ENCODE data around the gene ARL6IP4.

ARL6IP4 gene

GRCh38 chr12:122991623-122992275 lies 11.3 kb downstream of the ARL6IP4 start:
- no peak for DNase-seq
- 96% methylated on average over 26 of the region's 27 CpGs for WGBS (ENCODE audit: insufficient coverage)
- Histone ChIP-seq H3K36me3 (ENCODE audit: control insufficient read depth in 4 of 4, insufficient read depth in 4 of 4, low read length in 3 of 4) (peaks cover 0 to 57% (median 19%) of the 10 kb centered on the region in 4 experiments), H3K27ac (ENCODE audit: insufficient read depth in 1 of 2, low read depth in 1 of 2, low read length in 2 of 2, poor library complexity in 1 of 2, severe bottlenecking in 2 of 2) (no peak overlapping the region), H3K4me1 (ENCODE audit: control extremely low read depth in 1 of 4, control insufficient read depth in 4 of 4, insufficient read depth in 4 of 4, low read length in 3 of 4) (no peaks in the 10 kb centered on the region), H3K9me3 (ENCODE audit: control extremely low read depth in 1 of 5, control insufficient read depth in 4 of 5, insufficient read depth in 2 of 5, low read depth in 1 of 5, low read length in 4 of 5) (no peaks in the 10 kb centered on the region), H3K27me3 (replicated peaks in 2 of 5; ENCODE audit: control insufficient read depth in 4 of 5, insufficient read depth in 5 of 5, low read length in 4 of 5) (no peaks in the 10 kb centered on the region), H3K4me3 (ENCODE audit: control insufficient read depth in 1 of 7, extremely low read depth in 1 of 7, insufficient read depth in 4 of 7, low read depth in 2 of 7, low read length in 6 of 7) (no peak overlapping the region)
- ChIA-PET CTCF (interaction anchor here (1.0 to 1.7 kb wide), 3 partner anchors 28 to 117 kb away, joined by 3 to 5 read pairs (median 4); no protein-coding TSS in a partner anchor), POLR2A (no interaction called here)

GRCh38 chr12:122992386-122992785 lies 11.9 kb downstream of the ARL6IP4 start:
- H3K9me3 ChIP-seq (ENCODE audit: control extremely low read depth in 1 of 5, control insufficient read depth in 4 of 5, insufficient read depth in 2 of 5, low read depth in 1 of 5, low read length in 4 of 5): no peaks in the 10 kb centered on the region
- CTCF ChIA-PET: interaction anchor here (0.6 to 1.6 kb wide), 4 partner anchors 14 to 107 kb away, joined by 3 to 4 read pairs (median 4); no protein-coding TSS in a partner anchor
- no peak overlapping the region for H3K27ac ChIP-seq (ENCODE audit: insufficient read depth in 1 of 2, low read depth in 1 of 2, low read length in 2 of 2, poor library complexity in 1 of 2, severe bottlenecking in 2 of 2)
- no peaks in the 10 kb centered on the region for H3K4me1 ChIP-seq (ENCODE audit: control extremely low read depth in 1 of 4, control insufficient read depth in 4 of 4, insufficient read depth in 4 of 4, low read length in 3 of 4)
- POLR2A ChIA-PET: no interaction called here
- peaks cover 0 to 57% (median 17%) of the 10 kb centered on the region in 4 experiments for H3K36me3 ChIP-seq (ENCODE audit: control insufficient read depth in 4 of 4, insufficient read depth in 4 of 4, low read length in 3 of 4)
- no peak overlapping the region for H3K4me3 ChIP-seq (ENCODE audit: control insufficient read depth in 1 of 7, extremely low read depth in 1 of 7, insufficient read depth in 4 of 7, low read depth in 2 of 7, low read length in 6 of 7)
- 96% methylated on average over 15 of the region's 19 CpGs for WGBS (ENCODE audit: insufficient coverage)
- no peak for DNase-seq
- H3K27me3 ChIP-seq (replicated peaks in 2 of 5; ENCODE audit: control insufficient read depth in 4 of 5, insufficient read depth in 5 of 5, low read length in 4 of 5): no peaks in the 10 kb centered on the region

DNA sequence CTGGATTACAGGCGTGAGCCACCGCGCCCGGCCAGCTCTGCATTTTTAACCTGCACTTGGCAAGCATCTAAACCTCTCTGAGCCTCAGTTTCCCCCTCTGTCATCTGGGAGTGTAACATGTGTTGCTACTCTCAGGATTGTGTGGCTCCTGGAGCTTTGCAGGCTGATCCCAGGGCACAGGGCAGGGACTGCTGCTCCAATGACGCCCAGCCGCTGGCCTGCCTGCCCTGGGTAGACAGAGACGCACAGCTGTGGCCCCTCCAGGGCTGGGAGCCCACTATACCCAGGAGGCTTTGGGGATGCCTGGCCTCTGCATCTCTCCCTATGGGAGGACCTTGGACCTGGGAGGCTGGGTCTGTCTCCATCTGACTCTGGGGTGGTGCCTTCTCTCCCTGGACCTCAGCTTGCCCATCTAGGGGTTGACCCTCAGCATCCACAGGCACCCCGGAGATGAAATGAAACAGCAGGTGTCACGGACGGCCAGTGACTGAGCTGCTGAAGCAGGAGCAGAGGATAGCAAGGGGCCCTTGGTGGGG lies 13.7 kb downstream of the ARL6IP4 start:
- CTCF ChIA-PET: interaction anchor here (1.0 to 1.6 kb wide), 2 partner anchors 18 to 133 kb away, joined by 4 to 5 read pairs; no protein-coding TSS in a partner anchor

GRCh38 chr12:122994781-122995502 lies 14.5 kb downstream of the ARL6IP4 start:
- DNase-seq: no peak
- Histone ChIP-seq H3K4me3 (ENCODE audit: control insufficient read depth in 1 of 7, extremely low read depth in 1 of 7, insufficient read depth in 4 of 7, low read depth in 2 of 7, low read length in 6 of 7) (no peak overlapping the region), H3K27me3 (replicated peaks in 2 of 5; ENCODE audit: control insufficient read depth in 4 of 5, insufficient read depth in 5 of 5, low read length in 4 of 5) (no peaks in the 10 kb centered on the region), H3K9me3 (ENCODE audit: control extremely low read depth in 1 of 5, control insufficient read depth in 4 of 5, insufficient read depth in 2 of 5, low read depth in 1 of 5, low read length in 4 of 5) (no peaks in the 10 kb centered on the region), H3K4me1 (ENCODE audit: control extremely low read depth in 1 of 4, control insufficient read depth in 4 of 4, insufficient read depth in 4 of 4, low read length in 3 of 4) (peaks cover 0 to 3% (median 0%) of the 10 kb centered on the region in 4 experiments), H3K27ac (ENCODE audit: insufficient read depth in 1 of 2, low read depth in 1 of 2, low read length in 2 of 2, poor library complexity in 1 of 2, severe bottlenecking in 2 of 2) (no peak overlapping the region), H3K36me3 (ENCODE audit: control insufficient read depth in 4 of 4, insufficient read depth in 4 of 4, low read length in 3 of 4) (peaks cover 0 to 48% (median 12%) of the 10 kb centered on the region in 4 experiments)
- POLR2A ChIA-PET: no interaction called here
- CTCF ChIA-PET: no interaction called here
- WGBS (ENCODE audit: insufficient coverage): 95% methylated on average over 13 of the region's 13 CpGs

More for the DNA sequence above, 13.7 kb downstream of the ARL6IP4 start:
- Histone ChIP-seq H3K27ac (ENCODE audit: insufficient read depth in 1 of 2, low read depth in 1 of 2, low read length in 2 of 2, poor library complexity in 1 of 2, severe bottlenecking in 2 of 2) (no peak overlapping the region), H3K4me3 (ENCODE audit: control insufficient read depth in 1 of 7, extremely low read depth in 1 of 7, insufficient read depth in 4 of 7, low read depth in 2 of 7, low read length in 6 of 7) (no peak overlapping the region), H3K27me3 (replicated peaks in 2 of 5; ENCODE audit: control insufficient read depth in 4 of 5, insufficient read depth in 5 of 5, low read length in 4 of 5) (no peaks in the 10 kb centered on the region), H3K36me3 (ENCODE audit: control insufficient read depth in 4 of 4, insufficient read depth in 4 of 4, low read length in 3 of 4) (peaks cover 0 to 48% (median 11%) of the 10 kb centered on the region in 4 experiments), H3K4me1 (ENCODE audit: control extremely low read depth in 1 of 4, control insufficient read depth in 4 of 4, insufficient read depth in 4 of 4, low read length in 3 of 4) (no peaks in the 10 kb centered on the region), H3K9me3 (ENCODE audit: control extremely low read depth in 1 of 5, control insufficient read depth in 4 of 5, insufficient read depth in 2 of 5, low read depth in 1 of 5, low read length in 4 of 5) (no peaks in the 10 kb centered on the region)
- WGBS (ENCODE audit: insufficient coverage): 100% methylated on average over 3 of the region's 10 CpGs
- DNase-seq: no peak
- POLR2A ChIA-PET: no interaction called here

GRCh38 chr12:122995503-122996187 lies 15.2 kb downstream of the ARL6IP4 start:
- no peak for DNase-seq
- Histone ChIP-seq H3K27me3 (replicated peaks in 2 of 5; ENCODE audit: control insufficient read depth in 4 of 5, insufficient read depth in 5 of 5, low read length in 4 of 5) (no peaks in the 10 kb centered on the region), H3K4me1 (ENCODE audit: control extremely low read depth in 1 of 4, control insufficient read depth in 4 of 4, insufficient read depth in 4 of 4, low read length in 3 of 4) (peaks cover 0 to 4% (median under 1%) of the 10 kb centered on the region in 4 experiments), H3K4me3 (ENCODE audit: control insufficient read depth in 1 of 7, extremely low read depth in 1 of 7, insufficient read depth in 4 of 7, low read depth in 2 of 7, low read length in 6 of 7) (no peak overlapping the region), H3K36me3 (ENCODE audit: control insufficient read depth in 4 of 4, insufficient read depth in 4 of 4, low read length in 3 of 4) (peaks cover 0 to 50% (median 12%) of the 10 kb centered on the region in 4 experiments), H3K27ac (ENCODE audit: insufficient read depth in 1 of 2, low read depth in 1 of 2, low read length in 2 of 2, poor library complexity in 1 of 2, severe bottlenecking in 2 of 2) (no peak overlapping the region), H3K9me3 (ENCODE audit: control extremely low read depth in 1 of 5, control insufficient read depth in 4 of 5, insufficient read depth in 2 of 5, low read depth in 1 of 5, low read length in 4 of 5) (no peaks in the 10 kb centered on the region)
- ChIA-PET POLR2A (no interaction called here), CTCF (no interaction called here)
- over 99% methylated on average over 17 of the region's 20 CpGs for WGBS (ENCODE audit: insufficient coverage)

DNA sequence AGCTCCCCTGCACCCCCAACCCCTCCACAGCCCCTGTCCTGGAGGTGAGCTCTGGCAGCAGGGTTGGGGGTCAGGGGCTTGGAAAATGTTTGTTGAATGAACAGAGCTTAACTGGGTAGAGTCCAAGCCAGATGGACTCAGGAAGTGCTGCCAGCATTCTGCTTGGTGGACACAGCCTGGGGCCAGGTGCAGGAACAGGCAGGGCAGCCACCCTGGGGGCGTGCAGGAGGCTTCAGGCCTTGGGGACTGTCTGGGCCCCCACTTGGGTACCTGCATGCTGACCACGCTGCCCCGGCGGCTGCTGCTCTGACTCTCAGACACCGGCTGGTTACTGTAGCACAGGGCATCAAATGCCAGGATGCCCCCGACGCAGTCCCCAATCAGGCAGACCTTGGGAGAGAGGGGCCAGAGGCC lies 15.7 kb downstream of the ARL6IP4 start:
- ChIA-PET POLR2A (no interaction called here), CTCF (no interaction called here)
- Histone ChIP-seq H3K27ac (ENCODE audit: insufficient read depth in 1 of 2, low read depth in 1 of 2, low read length in 2 of 2, poor library complexity in 1 of 2, severe bottlenecking in 2 of 2) (no peak overlapping the region), H3K27me3 (replicated peaks in 2 of 5; ENCODE audit: control insufficient read depth in 4 of 5, insufficient read depth in 5 of 5, low read length in 4 of 5) (no peaks in the 10 kb centered on the region), H3K36me3 (ENCODE audit: control insufficient read depth in 4 of 4, insufficient read depth in 4 of 4, low read length in 3 of 4) (peaks cover 0 to 53% (median 13%) of the 10 kb centered on the region in 4 experiments), H3K4me3 (ENCODE audit: control insufficient read depth in 1 of 7, extremely low read depth in 1 of 7, insufficient read depth in 4 of 7, low read depth in 2 of 7, low read length in 6 of 7) (no peak overlapping the region), H3K4me1 (ENCODE audit: control extremely low read depth in 1 of 4, control insufficient read depth in 4 of 4, insufficient read depth in 4 of 4, low read length in 3 of 4) (peaks cover 0 to 4% (median under 1%) of the 10 kb centered on the region in 4 experiments), H3K9me3 (ENCODE audit: control extremely low read depth in 1 of 5, control insufficient read depth in 4 of 5, insufficient read depth in 2 of 5, low read depth in 1 of 5, low read length in 4 of 5) (no peaks in the 10 kb centered on the region)
- no peak for DNase-seq
- WGBS (ENCODE audit: insufficient coverage): 99% methylated on average over 7 of the region's 7 CpGs

All from common myeloid progenitor, CD34-positive (primary cell).